Activated naive CD8-positive, alpha-beta T cell treated with anti-CD3 and anti-CD28 coated beads, Interleukin-2, amount 10 ng/mL, durations not matched to agents 7 days and 5 days (primary cell): ENCODE data around the gene HMCN1. TPM values are rescaled to one million over a fixed set of nuclear protein-coding genes. Genes with fewer than 3 reads are reported as not detected.

Experiments used
- ATAC-seq: fragments of 150-1000 bp; cut with Tn5 transposase; one replicate; pipeline ENCODE4 v1.10.0; 2021; ENCODE audit warnings: low read depth, moderate library complexity
- POLR2A ChIA-PET: fragments of 350-600 bp; sonication (Branson Sonifier 250); formaldehyde crosslinking; loops from one replicate; lab custom pipeline; 2021; ENCODE audit warnings: antibody characterized with exemption; lab: Charles Lee
- DNase-seq: peaks from one replicate; pipeline ENCODE4 v3.0.0; 2021
- H3K27ac Mint-ChIP-seq: one replicate; pipeline ENCODE4 v1.8.0; 2022; ENCODE audit warnings: mild to moderate bottlenecking, mixed read lengths
- H3K27me3 Mint-ChIP-seq: one replicate; pipeline ENCODE4 v1.8.0; 2022; ENCODE audit warnings: mild to moderate bottlenecking, moderate library complexity, mixed read lengths
- H3K36me3 Mint-ChIP-seq: one replicate; pipeline ENCODE4 v1.8.0; 2021; ENCODE audit warnings: mild to moderate bottlenecking, mixed read lengths
- H3K4me1 Mint-ChIP-seq: one replicate; pipeline ENCODE4 v1.8.0; 2021; ENCODE audit warnings: mixed read lengths
- H3K4me3 Mint-ChIP-seq: one replicate; pipeline ENCODE4 v1.8.0; 2022; ENCODE audit warnings: mild to moderate bottlenecking, moderate library complexity, mixed read lengths
- H3K9me3 Mint-ChIP-seq: one replicate; pipeline ENCODE4 v1.8.0; 2021; ENCODE audit warnings: mixed read lengths
- total RNA-seq, 2 experiments: library from RNA; stranded (reverse); gene quantifications; one replicate each; pipeline ENCODE4 v1.2.3, GENCODE V29; 2021

HMCN1 gene
- total RNA-seq, 2 experiments from 2014 or later, result 0.34 to 0.55 TPM

DNA sequence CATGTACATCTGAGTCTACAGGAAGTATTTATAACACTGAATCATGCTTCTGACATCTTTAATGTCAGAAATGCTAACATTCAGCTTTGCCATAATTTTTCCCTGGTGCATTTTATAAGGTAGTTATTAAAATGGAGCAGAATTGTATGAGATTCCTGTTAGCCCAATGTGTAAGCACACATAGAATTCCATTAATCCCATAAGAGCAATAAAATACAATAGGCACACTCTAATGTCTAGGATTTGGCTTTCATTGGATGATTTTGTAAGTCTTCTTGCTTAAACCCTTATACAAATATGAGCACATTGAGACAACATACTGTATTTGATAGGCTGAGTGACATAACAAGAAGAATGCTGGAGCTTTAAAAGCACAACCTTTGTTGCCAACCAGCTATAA is 256.4 kb downstream of the HMCN1 start:
- DNase-seq, result no peak
- POLR2A ChIA-PET, result no interaction called here
- Mint-ChIP-seq H3K4me1 (peaks cover 5% of the 10 kb centered on the region), H3K27me3 (no peaks in the 10 kb centered on the region), H3K9me3 (no peaks in the 10 kb centered on the region), H3K27ac (no peak overlapping the region), H3K4me3 (no peak overlapping the region), H3K36me3 (no peaks in the 10 kb centered on the region)
- no peak for ATAC-seq

DNA sequence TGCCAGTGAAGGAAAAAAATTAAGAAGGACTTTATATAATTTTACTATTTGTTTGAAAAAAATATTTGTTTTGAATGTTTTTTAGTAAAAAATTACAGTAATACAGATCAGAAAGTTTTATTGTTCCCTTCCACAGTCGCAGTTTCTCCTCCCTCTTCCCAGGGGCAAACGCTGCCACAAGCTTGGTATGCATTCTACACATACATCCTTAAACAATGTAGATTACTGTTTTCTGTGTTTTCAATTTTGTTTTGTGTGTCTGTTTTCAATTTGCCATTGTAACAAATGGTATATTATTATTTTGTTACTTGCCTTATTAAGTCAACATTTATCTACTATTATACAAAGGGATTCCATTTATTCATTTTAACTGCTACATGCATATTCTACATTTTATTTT is 257.1 kb downstream of the HMCN1 start:
- no peaks in the 10 kb centered on the region for H3K9me3 Mint-ChIP-seq

DNA sequence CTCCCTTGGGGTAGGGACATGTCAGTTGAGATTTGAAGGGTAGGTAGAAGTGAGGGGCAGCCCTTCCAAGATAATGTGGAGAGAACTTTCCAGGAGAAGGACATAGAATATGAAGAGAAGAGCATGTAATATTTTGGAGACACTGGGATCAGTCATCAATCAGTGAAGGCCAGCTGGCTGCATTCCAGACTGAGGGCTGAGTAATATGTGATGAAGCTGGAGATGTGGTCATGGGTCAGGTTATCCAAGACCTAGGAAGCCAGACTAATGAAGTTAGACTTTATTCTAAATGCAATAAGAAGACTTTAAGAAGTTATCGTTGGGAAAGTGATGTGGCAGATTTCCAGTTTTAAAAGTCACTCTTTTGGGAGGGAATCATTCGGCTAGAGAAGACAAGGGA is 262.0 kb downstream of the HMCN1 start:
- no peaks in the 10 kb centered on the region for H3K4me1 Mint-ChIP-seq
- no peaks in the 10 kb centered on the region for H3K9me3 Mint-ChIP-seq
- no peaks in the 10 kb centered on the region for H3K36me3 Mint-ChIP-seq
- H3K4me3 Mint-ChIP-seq, result no peak overlapping the region
- DNase-seq, result no peak
- ATAC-seq, result no peak
- no peak overlapping the region for H3K27ac Mint-ChIP-seq
- POLR2A ChIA-PET, result no interaction called here
- no peaks in the 10 kb centered on the region for H3K27me3 Mint-ChIP-seq

More for the DNA sequence above, 257.1 kb downstream of the HMCN1 start:
- peaks cover 5% of the 10 kb centered on the region for H3K4me1 Mint-ChIP-seq
- DNase-seq (no peak), ATAC-seq (no peak)
- no peak overlapping the region for H3K27ac Mint-ChIP-seq
- no peaks in the 10 kb centered on the region for H3K36me3 Mint-ChIP-seq
- POLR2A ChIA-PET, result no interaction called here
- no peak overlapping the region for H3K4me3 Mint-ChIP-seq
- no peaks in the 10 kb centered on the region for H3K27me3 Mint-ChIP-seq

DNA sequence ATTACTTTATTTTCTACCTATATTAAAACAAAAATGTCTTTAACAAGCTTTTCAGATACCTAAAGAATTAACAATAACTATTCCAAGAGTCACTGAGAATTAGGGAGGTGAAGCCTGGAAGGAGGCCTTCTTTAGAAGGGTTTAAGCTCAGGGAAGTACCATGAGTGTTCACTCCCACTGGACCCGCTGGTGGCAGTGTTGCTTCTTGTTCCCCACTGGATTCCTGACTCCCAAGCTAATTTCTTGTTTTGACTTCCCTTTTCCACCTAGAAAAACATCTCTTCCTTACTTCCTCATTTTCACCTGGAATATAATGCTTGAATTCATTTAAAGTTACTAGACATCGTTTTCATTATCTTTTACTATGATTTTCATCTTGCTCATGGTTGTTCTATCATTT is 264.2 kb downstream of the HMCN1 start:
- no peaks in the 10 kb centered on the region for H3K36me3 Mint-ChIP-seq
- H3K4me3 Mint-ChIP-seq, result no peak overlapping the region
- POLR2A ChIA-PET, result no interaction called here
- H3K27ac Mint-ChIP-seq, result no peak overlapping the region
- no peaks in the 10 kb centered on the region for H3K9me3 Mint-ChIP-seq
- H3K27me3 Mint-ChIP-seq, result no peaks in the 10 kb centered on the region
- DNase-seq (no peak), ATAC-seq (no peak)
- no peaks in the 10 kb centered on the region for H3K4me1 Mint-ChIP-seq

DNA sequence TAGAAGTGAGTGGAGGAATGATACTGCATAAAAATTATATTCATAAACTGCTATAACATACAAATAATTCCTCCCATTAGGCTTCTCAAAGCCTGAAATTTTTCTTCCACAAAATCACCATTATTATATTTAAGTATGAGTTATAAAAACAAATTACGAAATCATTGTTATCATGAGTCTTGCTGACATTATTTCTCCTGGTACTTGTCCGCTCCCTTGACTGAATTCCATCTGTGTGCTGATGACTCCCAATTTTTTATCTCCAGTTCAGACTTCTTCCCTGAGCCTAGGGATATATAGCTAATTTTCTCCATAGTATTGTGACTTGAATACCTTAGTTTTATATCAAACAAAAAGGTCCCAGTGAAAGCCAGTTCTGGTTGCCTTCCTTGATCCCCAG is 268.2 kb downstream of the HMCN1 start:
- ATAC-seq, result no peak
- H3K4me3 Mint-ChIP-seq, result no peak overlapping the region
- H3K9me3 Mint-ChIP-seq, result no peaks in the 10 kb centered on the region
- H3K4me1 Mint-ChIP-seq, result no peaks in the 10 kb centered on the region
- H3K36me3 Mint-ChIP-seq, result no peaks in the 10 kb centered on the region
- DNase-seq, result no peak
- H3K27ac Mint-ChIP-seq, result no peak overlapping the region
- POLR2A ChIA-PET, result no interaction called here
- no peaks in the 10 kb centered on the region for H3K27me3 Mint-ChIP-seq

DNA sequence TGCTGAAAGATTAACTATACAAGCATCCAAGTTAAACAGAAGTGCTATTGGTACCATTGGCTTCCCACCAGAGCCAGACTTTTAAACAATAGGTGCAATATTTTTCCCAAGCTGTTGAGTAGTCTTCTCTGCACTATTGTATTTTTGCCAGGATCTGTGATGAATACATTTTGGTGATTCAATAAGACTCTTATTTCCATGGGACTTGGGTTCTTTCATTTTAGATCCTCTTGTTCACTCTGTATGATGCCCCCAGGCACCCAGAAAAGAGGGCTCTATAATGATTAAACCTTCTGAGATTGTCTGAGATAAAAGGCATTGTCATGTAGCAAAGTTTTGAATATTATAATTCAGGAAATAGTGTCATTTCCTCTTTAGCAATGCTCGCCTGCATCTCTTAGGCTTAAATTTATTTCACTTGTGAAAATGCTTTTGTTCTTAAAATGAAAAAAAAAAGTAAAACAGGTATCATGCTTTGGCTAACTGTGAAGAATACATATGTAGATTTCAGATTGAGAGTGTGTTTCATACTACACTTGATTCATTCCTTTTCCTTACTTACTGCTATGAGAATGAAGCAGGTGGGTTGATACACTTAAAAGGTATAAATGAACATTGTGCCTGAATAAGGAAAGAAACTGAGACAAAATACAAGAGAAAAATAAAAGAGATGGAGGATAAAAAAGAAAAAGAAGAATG is 275.0 kb downstream of the HMCN1 start:
- H3K9me3 Mint-ChIP-seq, result no peaks in the 10 kb centered on the region
- H3K4me3 Mint-ChIP-seq, result no peak overlapping the region
- no peaks in the 10 kb centered on the region for H3K27me3 Mint-ChIP-seq
- no peaks in the 10 kb centered on the region for H3K36me3 Mint-ChIP-seq
- ATAC-seq (no peak), DNase-seq (no peak)
- no peak overlapping the region for H3K27ac Mint-ChIP-seq
- H3K4me1 Mint-ChIP-seq, result peaks cover 2% of the 10 kb centered on the region
- POLR2A ChIA-PET, result no interaction called here

DNA sequence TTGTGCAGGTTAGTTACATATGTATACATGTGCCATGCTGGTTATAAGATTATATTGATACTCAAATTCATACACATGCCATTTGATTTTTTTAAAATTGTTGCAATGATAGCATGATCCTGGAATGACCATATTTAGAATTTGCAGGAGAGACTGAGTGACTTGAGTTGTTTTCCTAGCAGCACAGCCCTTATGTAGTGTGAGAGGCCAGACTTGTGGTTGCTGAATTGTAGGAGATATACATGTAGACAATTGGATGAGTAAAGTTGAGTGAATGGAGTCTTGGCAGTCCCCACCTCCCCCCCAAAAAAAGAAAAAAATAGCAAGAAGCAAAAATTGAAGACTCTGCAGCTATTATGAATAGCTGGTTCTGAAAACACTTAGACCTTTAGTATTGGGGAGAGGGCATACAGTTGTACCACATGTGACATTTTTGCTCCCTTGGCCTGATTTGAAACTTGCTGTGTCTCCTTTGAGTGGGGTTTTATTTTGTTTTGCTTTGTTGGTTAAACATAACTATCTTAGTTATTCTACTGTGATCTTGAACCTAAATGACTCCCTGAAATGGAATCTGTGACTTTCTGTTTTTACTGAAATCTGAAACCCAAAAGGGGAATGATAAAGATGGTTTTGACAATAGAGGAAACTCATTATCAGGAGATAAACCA is 280.3 kb downstream of the HMCN1 start:
- Mint-ChIP-seq H3K36me3 (no peaks in the 10 kb centered on the region), H3K4me1 (peaks cover under 1% of the 10 kb centered on the region), H3K4me3 (no peak overlapping the region), H3K27me3 (no peaks in the 10 kb centered on the region), H3K27ac (no peak overlapping the region), H3K9me3 (no peaks in the 10 kb centered on the region)
- no peak for DNase-seq
- POLR2A ChIA-PET, result no interaction called here
- no peak for ATAC-seq

DNA sequence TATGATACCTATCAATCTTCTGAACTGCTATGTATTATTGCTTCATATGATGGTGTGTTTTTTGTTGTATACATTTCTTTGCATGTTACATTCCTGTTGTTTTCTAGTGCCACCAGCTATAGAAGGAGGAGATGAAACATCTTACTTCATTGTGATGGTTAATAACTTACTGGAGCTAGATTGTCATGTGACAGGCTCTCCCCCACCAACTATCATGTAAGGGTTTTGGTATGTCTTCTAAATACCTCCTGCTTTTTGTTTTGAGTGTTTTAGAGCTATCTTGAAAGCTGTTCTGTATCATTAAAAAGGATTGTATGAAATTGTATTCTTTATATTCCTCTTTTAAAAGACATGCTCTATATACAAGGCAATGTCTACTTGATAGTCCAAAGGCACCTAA is 282.7 kb downstream of the HMCN1 start:
- no peaks in the 10 kb centered on the region for H3K4me1 Mint-ChIP-seq
- DNase-seq, result no peak
- no peak overlapping the region for H3K4me3 Mint-ChIP-seq
- ATAC-seq, result no peak
- H3K36me3 Mint-ChIP-seq, result no peaks in the 10 kb centered on the region
- no peaks in the 10 kb centered on the region for H3K9me3 Mint-ChIP-seq
- no peak overlapping the region for H3K27ac Mint-ChIP-seq
- no peaks in the 10 kb centered on the region for H3K27me3 Mint-ChIP-seq
- POLR2A ChIA-PET, result no interaction called here

DNA sequence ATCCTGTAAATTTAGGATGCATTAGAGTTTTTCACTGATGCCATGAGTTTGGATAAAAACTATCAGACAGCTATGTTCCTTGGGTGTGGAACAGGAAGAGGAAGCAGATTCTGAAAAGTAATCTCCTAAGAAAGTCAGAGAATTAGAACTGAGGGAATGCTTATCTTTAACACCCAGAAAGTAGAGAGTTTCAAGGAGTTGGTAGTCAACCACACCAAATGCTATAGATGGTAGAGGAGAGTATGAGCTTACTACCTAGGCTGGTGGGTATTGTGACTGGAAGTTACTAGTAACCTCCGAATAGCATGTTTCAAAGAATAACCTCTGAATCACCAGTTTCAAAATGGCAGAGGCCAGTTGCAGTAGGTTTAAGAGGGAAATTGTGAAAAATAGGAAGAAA is 288.0 kb downstream of the HMCN1 start:
- DNase-seq (no peak), ATAC-seq (no peak)
- no peak overlapping the region for H3K27ac Mint-ChIP-seq
- H3K4me3 Mint-ChIP-seq, result no peak overlapping the region
- no peaks in the 10 kb centered on the region for H3K36me3 Mint-ChIP-seq
- H3K27me3 Mint-ChIP-seq, result no peaks in the 10 kb centered on the region
- POLR2A ChIA-PET, result no interaction called here
- H3K4me1 Mint-ChIP-seq, result no peaks in the 10 kb centered on the region
- H3K9me3 Mint-ChIP-seq, result peaks cover 2% of the 10 kb centered on the region

DNA sequence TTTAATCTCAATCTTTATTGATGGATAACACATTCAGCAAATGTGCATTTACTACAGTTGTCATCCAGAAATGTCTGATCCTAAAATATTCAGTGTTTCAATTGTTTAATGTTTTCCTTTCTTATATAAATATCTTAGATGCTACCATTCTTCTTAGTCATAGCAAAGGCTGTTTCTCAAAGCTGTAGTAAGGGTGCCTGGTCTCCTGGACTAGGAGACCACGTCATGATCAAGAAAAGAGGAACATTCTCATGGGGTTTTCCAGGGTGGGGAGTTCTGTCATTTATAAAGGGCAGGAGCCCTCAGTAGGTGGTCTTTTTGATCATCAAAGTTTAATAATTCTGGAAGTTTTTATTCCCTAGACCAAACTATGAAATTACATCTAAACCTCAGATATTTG is 292.8 kb downstream of the HMCN1 start:
- H3K27ac Mint-ChIP-seq, result no peak overlapping the region
- H3K27me3 Mint-ChIP-seq, result no peaks in the 10 kb centered on the region
- no peak overlapping the region for H3K4me3 Mint-ChIP-seq
- POLR2A ChIA-PET, result no interaction called here
- no peaks in the 10 kb centered on the region for H3K4me1 Mint-ChIP-seq
- no peaks in the 10 kb centered on the region for H3K36me3 Mint-ChIP-seq
- no peak for ATAC-seq
- peaks cover 3% of the 10 kb centered on the region for H3K9me3 Mint-ChIP-seq
- DNase-seq, result no peak

DNA sequence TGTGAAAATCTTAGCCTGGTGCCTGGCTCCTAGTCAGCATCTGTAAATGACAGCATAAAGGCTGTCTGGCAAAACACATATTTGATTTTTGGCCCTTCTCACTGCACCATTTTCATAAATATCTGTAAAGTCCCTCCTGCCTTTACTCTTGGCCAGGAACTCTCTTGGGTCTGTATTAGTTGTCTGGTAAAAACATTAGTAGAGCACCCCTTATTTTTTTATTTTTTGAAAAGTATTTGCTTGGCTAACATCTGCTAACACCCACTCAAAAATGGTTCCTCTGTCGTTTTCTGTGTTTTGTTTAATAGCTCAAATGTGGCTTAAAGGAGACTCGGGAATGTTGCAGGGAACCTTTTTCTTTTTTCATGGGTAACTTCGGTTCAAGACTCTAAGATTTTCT is 293.4 kb downstream of the HMCN1 start:
- H3K27ac Mint-ChIP-seq, result no peak overlapping the region
- DNase-seq, result no peak

DNA sequence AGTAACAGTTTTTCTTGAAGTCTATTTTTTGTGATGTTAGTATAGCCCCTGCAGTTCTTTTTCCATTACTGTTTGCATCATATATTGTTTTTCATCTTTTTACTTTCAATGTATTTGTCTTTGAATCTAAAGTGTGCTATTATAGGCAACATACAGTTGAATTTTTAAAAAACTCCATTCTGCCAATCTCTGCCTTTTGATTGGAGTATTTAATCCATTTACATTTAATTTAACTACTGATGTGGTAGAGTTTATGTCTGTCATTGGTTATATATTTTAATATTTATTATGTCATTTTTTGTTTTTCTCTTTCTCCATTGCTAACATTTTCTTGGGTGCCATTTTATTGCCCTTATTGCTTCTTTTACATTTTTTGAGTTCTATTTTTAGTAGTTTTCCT is 296.3 kb downstream of the HMCN1 start:
- no peaks in the 10 kb centered on the region for H3K4me1 Mint-ChIP-seq
- H3K9me3 Mint-ChIP-seq, result peaks cover 2% of the 10 kb centered on the region
- POLR2A ChIA-PET, result no interaction called here
- H3K4me3 Mint-ChIP-seq, result no peak overlapping the region
- H3K27ac Mint-ChIP-seq, result no peak overlapping the region
- H3K27me3 Mint-ChIP-seq, result no peaks in the 10 kb centered on the region
- ATAC-seq (no peak), DNase-seq (no peak)
- no peaks in the 10 kb centered on the region for H3K36me3 Mint-ChIP-seq

More for the DNA sequence above, 293.4 kb downstream of the HMCN1 start:
- H3K4me1 Mint-ChIP-seq, result no peaks in the 10 kb centered on the region
- ATAC-seq, result no peak
- peaks cover 3% of the 10 kb centered on the region for H3K9me3 Mint-ChIP-seq
- no peaks in the 10 kb centered on the region for H3K27me3 Mint-ChIP-seq
- H3K36me3 Mint-ChIP-seq, result no peaks in the 10 kb centered on the region
- POLR2A ChIA-PET, result no interaction called here
- H3K4me3 Mint-ChIP-seq, result no peak overlapping the region

DNA sequence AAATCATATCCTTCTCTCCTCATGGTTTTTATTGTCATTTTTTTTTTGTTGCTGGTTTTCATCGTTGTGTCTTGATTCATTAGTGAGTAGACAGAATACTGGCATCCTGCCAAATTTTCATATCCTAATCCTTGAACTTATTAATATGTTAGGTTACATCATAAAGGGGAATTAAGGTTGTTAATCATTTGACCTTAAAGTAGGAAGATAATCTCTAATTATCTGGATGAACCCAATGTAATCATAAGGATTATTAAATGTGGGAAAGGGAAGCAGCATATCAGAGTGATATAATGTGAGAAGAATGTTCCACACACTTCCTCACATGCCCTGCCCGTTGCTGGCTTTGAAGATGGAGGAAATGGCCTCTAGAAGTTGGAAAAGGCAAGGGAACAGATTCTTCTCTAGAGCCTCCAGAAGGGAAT is 299.7 kb downstream of the HMCN1 start:
- DNase-seq (no peak), ATAC-seq (no peak)
- Mint-ChIP-seq H3K27me3 (no peaks in the 10 kb centered on the region), H3K27ac (no peak overlapping the region), H3K4me3 (no peak overlapping the region), H3K4me1 (no peaks in the 10 kb centered on the region), H3K36me3 (no peaks in the 10 kb centered on the region), H3K9me3 (peaks cover 3% of the 10 kb centered on the region)
- POLR2A ChIA-PET, result no interaction called here

DNA sequence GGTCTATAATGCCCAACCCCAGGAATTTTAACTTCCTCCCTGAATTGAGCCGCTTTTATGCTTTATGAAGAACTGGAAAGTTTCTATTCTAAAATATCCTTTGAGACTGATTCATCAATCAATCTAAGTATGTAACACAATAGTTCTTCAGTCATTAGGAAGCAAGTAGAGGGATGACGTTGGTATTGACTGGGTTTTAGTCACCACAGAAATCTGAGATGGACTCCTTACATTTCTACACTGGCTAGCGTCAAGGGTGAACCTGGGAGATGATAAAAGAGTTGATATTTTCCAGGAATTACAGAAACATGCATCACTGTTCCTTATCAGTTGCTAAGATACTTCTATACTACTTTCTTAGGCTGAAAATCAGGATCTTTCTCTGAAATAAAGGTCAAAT is 308.0 kb downstream of the HMCN1 start:
- POLR2A ChIA-PET, result no interaction called here
- no peak for DNase-seq
- Mint-ChIP-seq H3K9me3 (no peaks in the 10 kb centered on the region), H3K36me3 (no peaks in the 10 kb centered on the region), H3K27me3 (no peaks in the 10 kb centered on the region), H3K4me1 (no peaks in the 10 kb centered on the region), H3K4me3 (no peak overlapping the region), H3K27ac (no peak overlapping the region)
- no peak for ATAC-seq
